NCI-H82 treated with DMSO at 0.1 percent for 48 hours (cell line): ENCODE results near the gene RNF180.
"Not testable (repeated sequence)": the region's sequence is repeated elsewhere in the genome, so short reads cannot be mapped to it uniquely, and the experiment has no call there.

Experiments
- DNase-seq: peaks from one replicate; lab custom pipeline; 2025; ENCODE audit not compliant: unreplicated experiment; lab: John Stamatoyannopoulos, UW

The RNF180 gene

DNA sequence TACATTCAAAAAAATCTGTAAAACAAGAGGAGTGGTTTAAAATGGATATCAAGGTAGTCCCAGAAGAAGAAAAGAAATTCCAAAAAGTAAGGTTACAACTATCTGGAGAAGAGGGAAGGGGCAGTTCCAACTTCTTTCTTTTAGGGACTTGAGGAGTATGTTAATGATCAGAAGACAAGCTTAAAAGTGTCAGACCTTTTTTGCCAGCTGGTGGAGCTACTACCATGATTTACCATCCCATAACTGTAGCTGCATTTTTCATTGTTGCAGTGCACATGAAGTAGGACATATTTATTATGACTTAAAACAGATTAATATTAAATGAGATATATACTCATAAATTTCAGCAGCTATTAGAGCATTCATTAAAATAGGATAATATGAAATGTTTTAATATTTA, 181.7 kb downstream of the RNF180 start:
- no peak for DNase-seq

- DNase-seq: no peak
These were observed 198.8 kb downstream of the RNF180 start for GRCh38 chr5:64364426-64364825.

- DNase-seq: no peak
These were observed 219.1 kb downstream of the RNF180 start for GRCh38 chr5:64384765-64385164.

- DNase-seq: no peak
These were observed 231.9 kb downstream of the RNF180 start for GRCh38 chr5:64397552-64397951.

DNA sequence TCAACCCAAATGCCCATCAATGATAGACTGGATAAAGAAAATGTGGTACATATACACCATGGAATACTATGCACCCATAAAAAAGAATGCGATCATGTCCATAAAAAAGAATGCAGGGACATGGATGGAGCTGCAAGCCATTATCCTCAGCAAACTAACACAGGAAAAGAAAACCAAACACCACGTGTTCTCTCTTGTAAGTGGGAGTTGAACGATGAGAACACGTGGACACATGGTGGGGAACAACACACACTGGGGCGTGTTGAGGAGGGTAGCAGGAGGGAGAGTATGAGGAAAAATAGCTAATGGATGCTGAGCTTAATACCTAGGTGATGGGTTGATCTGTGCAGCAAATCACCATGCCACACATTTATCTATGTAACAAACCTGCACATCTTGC, 233.1 kb downstream of the RNF180 start:
- DNase-seq: not testable (repeated sequence)

- not testable (repeated sequence) for DNase-seq
These were observed 241.6 kb downstream of the RNF180 start for GRCh38 chr5:64407103-64407825.

- DNase-seq: no peak
These were observed 251.7 kb downstream of the RNF180 start for GRCh38 chr5:64417390-64417789.

DNA sequence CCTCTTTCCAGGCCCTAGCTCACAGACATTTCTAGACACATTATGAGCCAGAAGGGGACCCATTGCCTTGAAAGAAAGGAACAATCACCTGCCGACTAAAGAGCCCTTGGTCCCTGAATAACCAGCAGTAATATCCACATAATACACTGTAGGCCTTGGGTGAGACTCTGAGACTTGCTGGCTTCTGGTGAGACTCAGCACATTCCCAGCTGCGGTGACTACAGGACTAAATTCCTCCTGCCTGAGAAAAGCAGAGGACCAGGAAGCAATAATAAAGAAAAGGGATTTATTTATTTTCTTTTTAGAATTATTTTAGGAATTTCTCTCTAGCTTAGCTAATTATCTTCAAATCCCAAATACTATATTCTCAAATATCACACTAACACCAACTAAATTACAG, 252.4 kb downstream of the RNF180 start:
- no peak for DNase-seq
